HEK293T (cell line): ENCODE data around the gene TXNL4B.

Source experiments
- FOXK2 ChIP-seq: fragments of 450-650 bp; IDR thresholded peaks from 2 replicates; pipeline ENCODE4 v1.6.1; 2016; ENCODE audit warnings: mild to moderate bottlenecking
- SP1 ChIP-seq: fragments of 450-650 bp; IDR thresholded peaks from 2 replicates; pipeline ENCODE4 v1.6.1; 2017
- SUZ12 ChIP-seq: fragments of 450-650 bp; IDR thresholded peaks from 2 replicates; pipeline ENCODE4 v1.6.1; 2016; ENCODE audit warnings: mild to moderate bottlenecking

DNA sequence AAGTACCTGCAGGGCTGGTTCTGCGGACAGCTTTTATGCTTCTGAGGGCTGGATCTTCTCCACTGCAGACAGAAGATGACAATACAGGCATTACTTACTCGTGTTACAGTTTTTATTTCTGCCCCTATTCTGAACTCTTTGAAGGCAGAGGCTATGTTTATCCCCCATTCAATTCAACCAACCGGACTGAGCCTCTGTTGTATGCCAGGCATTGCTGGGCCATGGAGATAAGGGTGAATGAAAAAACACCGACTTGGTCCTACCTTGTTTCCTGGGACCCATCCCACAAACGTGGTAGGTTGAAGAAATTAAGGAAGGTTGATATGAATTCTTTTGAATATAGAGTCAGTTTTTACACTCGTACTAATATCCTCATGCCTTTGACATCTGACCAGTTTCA lies 49.1 kb downstream of the TXNL4B start:
- TF ChIP-seq SP1, result no peak
- TF ChIP-seq SUZ12, result no peak
- TF ChIP-seq FOXK2, result no peak
